ENCODE measurements around the gene YWHAG. TPM values are rescaled to one million over a fixed set of nuclear protein-coding genes. Genes with fewer than 3 reads are reported as not detected.
A peak's percentile ranks its signal among the peaks of the same experiment; 100 is the strongest.
"Not testable (repeated sequence)": the region's sequence is repeated elsewhere in the genome, so short reads cannot be mapped to it uniquely, and the experiment has no call there.

The YWHAG gene
- total and polyA plus RNA-seq, 12 donors = 50.5 to 309 (median 98.0) TPM

- intact Hi-C loops (cut with DNase I) = no loop called here
- TF ChIP-seq, protein P1, sequence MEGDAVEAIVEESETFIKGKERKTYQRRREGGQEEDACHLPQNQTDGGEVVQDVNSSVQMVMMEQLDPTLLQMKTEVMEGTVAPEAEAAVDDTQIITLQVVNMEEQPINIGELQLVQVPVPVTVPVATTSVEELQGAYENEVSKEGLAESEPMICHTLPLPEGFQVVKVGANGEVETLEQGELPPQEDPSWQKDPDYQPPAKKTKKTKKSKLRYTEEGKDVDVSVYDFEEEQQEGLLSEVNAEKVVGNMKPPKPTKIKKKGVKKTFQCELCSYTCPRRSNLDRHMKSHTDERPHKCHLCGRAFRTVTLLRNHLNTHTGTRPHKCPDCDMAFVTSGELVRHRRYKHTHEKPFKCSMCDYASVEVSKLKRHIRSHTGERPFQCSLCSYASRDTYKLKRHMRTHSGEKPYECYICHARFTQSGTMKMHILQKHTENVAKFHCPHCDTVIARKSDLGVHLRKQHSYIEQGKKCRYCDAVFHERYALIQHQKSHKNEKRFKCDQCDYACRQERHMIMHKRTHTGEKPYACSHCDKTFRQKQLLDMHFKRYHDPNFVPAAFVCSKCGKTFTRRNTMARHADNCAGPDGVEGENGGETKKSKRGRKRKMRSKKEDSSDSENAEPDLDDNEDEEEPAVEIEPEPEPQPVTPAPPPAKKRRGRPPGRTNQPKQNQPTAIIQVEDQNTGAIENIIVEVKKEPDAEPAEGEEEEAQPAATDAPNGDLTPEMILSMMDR (IDR thresholded peaks at IDR 0.05) = no peak
- TF ChIP-seq POLR2A (IDR thresholded peaks at IDR 0.05) = no peak
- Histone ChIP-seq H3K27me3 (no peaks in the 10 kb centered on the region), H3K36me3 (replicated peaks in 1 of 2) (peaks cover 0 to 5% of the 10 kb centered on the region in 2 donors), H3K9me3 (replicated peaks in 1 of 3) (no peaks in the 10 kb centered on the region), H3K4me3 (no peak overlapping the region), H3K4me1 (replicated peaks in 1 of 2) (peaks cover 49 to 90% of the 10 kb centered on the region in 2 donors), H3K27ac (peak overlapping the region in 3 of 5 donors; percentile 37 to 85 (median 57))
- WGBS, 4 donors = 80 to 84% (median 83%) methylated on average over 6 of the region's 6 CpGs
- DNase-seq = peak in 1 of 7 donors; percentile 9
Observed at GRCh38 chr7:76337147-76337546, 21.6 kb downstream of the YWHAG start.

- intact Hi-C loops (cut with DNase I) = no loop called here
- DNase-seq = no peak
- TF ChIP-seq POLR2A (IDR thresholded peaks at IDR 0.05) = no peak
- TF ChIP-seq, protein P1 (IDR thresholded peaks at IDR 0.05) = no peak
- Histone ChIP-seq H3K27me3 (no peaks in the 10 kb centered on the region), H3K4me1 (replicated peaks in 1 of 2) (peaks cover 49 to 89% of the 10 kb centered on the region in 2 donors), H3K9me3 (replicated peaks in 1 of 3) (no peaks in the 10 kb centered on the region), H3K4me3 (no peak overlapping the region), H3K27ac (no peak overlapping the region), H3K36me3 (replicated peaks in 1 of 2) (no peaks in the 10 kb centered on the region)
Observed at GRCh38 chr7:76336094-76336493, 22.7 kb downstream of the YWHAG start.

GRCh38 chr7:76335417-76335816 lies 23.4 kb downstream of the YWHAG start:
- H3K4me3 ChIP-seq; H3K36me3 ChIP-seq (replicated peaks in 1 of 2); intact Hi-C loops (cut with DNase I); DNase-seq; H3K9me3 ChIP-seq (replicated peaks in 1 of 3); H3K27me3 ChIP-seq: not testable (repeated sequence)
- 91 to 100% (median 97%) methylated on average over 2 of the region's 2 CpGs for WGBS, 4 donors
- H3K27ac ChIP-seq = peak overlapping the region in 1 of 5 donors; percentile 27
- H3K4me1 ChIP-seq (replicated peaks in 1 of 2) = peaks cover 42 to 89% of the 10 kb centered on the region in 2 donors

DNA sequence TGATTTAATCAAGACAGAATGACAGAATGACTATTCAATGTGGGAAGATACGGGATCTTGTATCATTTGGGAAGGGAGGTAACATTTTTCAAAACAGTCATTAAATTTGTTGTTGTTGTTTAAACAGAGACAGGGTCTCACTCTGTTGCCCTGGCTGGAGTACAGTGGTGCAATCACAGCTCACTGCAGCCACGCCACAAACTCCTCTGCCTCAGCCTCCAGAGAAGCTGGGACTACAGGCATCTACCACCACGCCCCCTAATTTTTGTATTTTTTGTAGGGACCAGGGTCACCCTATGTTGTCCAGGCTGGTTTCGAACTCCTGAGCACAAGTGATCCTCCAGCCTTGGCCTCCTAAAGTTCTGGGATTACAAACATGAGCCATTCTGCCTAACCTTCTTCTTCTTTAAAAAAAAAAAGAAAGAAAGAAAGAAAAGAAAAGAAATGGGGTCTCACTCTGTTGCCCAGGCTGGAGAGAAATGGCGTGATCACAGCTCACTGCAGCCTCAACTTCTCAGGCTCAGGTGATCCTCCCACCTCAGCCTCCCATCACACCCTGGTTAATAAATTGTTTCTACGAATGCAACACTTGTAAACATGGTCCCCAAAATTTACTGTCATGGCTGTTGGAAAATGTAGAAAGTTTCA lies 24.3 kb downstream of the YWHAG start:
- WGBS, 4 donors = 72 to 80% (median 77%) methylated on average over 6 of the region's 6 CpGs
- intact Hi-C loops (cut with DNase I) = no loop called here
- Histone ChIP-seq H3K27me3 (no peaks in the 10 kb centered on the region), H3K27ac (peak overlapping the region; percentile 30 to 77 (median 61)), H3K4me1 (replicated peaks in 1 of 2) (peaks cover 41 to 80% of the 10 kb centered on the region in 2 donors), H3K9me3 (replicated peaks in 1 of 3) (no peaks in the 10 kb centered on the region), H3K36me3 (replicated peaks in 1 of 2) (peaks cover 0 to 6% of the 10 kb centered on the region in 2 donors), H3K4me3 (no peak overlapping the region)
- peak in 1 of 7 donors; percentile 17 for DNase-seq
- no peak for TF ChIP-seq POLR2A (IDR thresholded peaks at IDR 0.05)
- TF ChIP-seq, protein P1 (IDR thresholded peaks at IDR 0.05) = no peak
